Fibroblast of villous mesenchyme (primary cell): ENCODE results near the gene ROM1. TPM values are rescaled to one million over a fixed set of nuclear protein-coding genes. Genes with fewer than 3 reads are reported as not detected.
A peak's percentile ranks its signal among the peaks of the same experiment; 100 is the strongest.

Experiments used
- DNase-seq: peaks from one replicate; pipeline ENCODE4 v3.0.0-alpha.2; 2010; ENCODE audit warnings: low read depth
- H3K4me3 ChIP-seq: 2 replicates; pipeline ENCODE4 v1.5.1; 2011; ENCODE audit warnings: low read depth, mild to moderate bottlenecking, low read length
- CTCF ChIP-seq: IDR thresholded peaks from 2 replicates; pipeline ENCODE4 v1.5.1; 2012; ENCODE audit warnings: low read depth, mild to moderate bottlenecking, low read length; ENCODE audit not compliant: insufficient read depth
- total RNA-seq: library from RNA; depleted of rRNA; stranded (reverse); fragments of >200 nt; gene quantifications from 2 replicates; pipeline ENCODE4 v1.2.3, GENCODE V29; 2012

Gene ROM1
- total RNA-seq, 1 donor = 3.0 TPM

- peak overlapping the region; percentile 89 for H3K4me3 ChIP-seq
- no peak for DNase-seq
- no peak for TF ChIP-seq CTCF
Measured at GRCh38 chr11:62572431-62572830, 40.6 kb upstream of the ROM1 start.

GRCh38 chr11:62573006-62573591 is 40.0 kb upstream of the ROM1 start:
- no peak for TF ChIP-seq CTCF
- DNase-seq = peak; percentile 31
- peak overlapping the region; percentile 89 for H3K4me3 ChIP-seq

- no peak for TF ChIP-seq CTCF
- DNase-seq = peak; percentile 100
Measured at GRCh38 chr11:62573592-62574362, 39.3 kb upstream of the ROM1 start, which contains the start of gene EEF1G. Gene EEF1G (minus strand): TSS chr11:62573891. CDS start chr11:62573842, 49 bp downstream.

GRCh38 chr11:62574363-62575071 is 38.5 kb upstream of the ROM1 start:
- H3K4me3 ChIP-seq = peak overlapping the region; percentile 89
- peak; percentile 73 for DNase-seq
- TF ChIP-seq CTCF = no peak

More at GRCh38 chr11:62573592-62574362, 39.3 kb upstream of the ROM1 start, which contains the start of gene EEF1G:
- peak within 1 kb of the TSS; percentile 89 for H3K4me3 ChIP-seq

GRCh38 chr11:62575156-62575555 is 37.9 kb upstream of the ROM1 start:
- no peak for DNase-seq
- peak overlapping the region; percentile 89 for H3K4me3 ChIP-seq
- no peak for TF ChIP-seq CTCF

GRCh38 chr11:62575837-62576236 is 37.2 kb upstream of the ROM1 start:
- H3K4me3 ChIP-seq = peak overlapping the region; percentile 89
- no peak for DNase-seq
- TF ChIP-seq CTCF = no peak
